ENCODE data around the gene AP5S1. TPM values are rescaled to one million over a fixed set of nuclear protein-coding genes. Genes with fewer than 3 reads are reported as not detected.

Gene AP5S1
- total and polyA plus RNA-seq, 9 of the 15 experiments (the other 6 are each of a cell fraction or from before 2014, with no cell fraction given): 2.6 to 8.8 (median 4.4) TPM

DNA sequence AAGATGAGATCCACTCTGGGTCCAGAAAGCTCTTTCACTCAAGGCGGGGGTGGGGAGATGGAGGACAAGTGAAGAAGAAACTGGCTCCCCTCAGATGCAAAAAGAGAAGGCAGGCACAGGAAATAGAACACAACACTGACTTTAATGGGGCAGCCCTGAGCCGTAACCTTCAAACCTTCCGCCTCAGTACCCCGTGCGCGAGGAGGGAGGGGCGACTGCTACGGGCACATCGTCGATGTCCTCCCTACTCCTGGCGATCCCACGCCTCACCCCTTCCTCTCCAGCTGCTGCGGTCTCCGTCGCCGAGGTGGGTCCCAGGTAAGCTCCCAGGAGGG lies 43.0 kb upstream of the AP5S1 start:
- CTCF ChIA-PET (ENCODE audit: low intra/inter-chr PET ratio): no interaction called here

More for the DNA sequence above, 43.0 kb upstream of the AP5S1 start:
- no peak for ATAC-seq
- no TSS peak for BruUV-seq (replicated peaks)
- Histone ChIP-seq H2AFZ (ENCODE audit: low read depth, low read length) (no peak overlapping the region), H3K27ac (ENCODE audit: extremely low read depth, low read depth, low read length) (no peak overlapping the region), H3K9ac (ENCODE audit: insufficient read depth in 1 of 2, low read depth in 2 of 2, low read length in 2 of 2) (no peak overlapping the region), H3K9me1 (ENCODE audit: control insufficient read depth, insufficient read depth, low read length) (no peaks in the 10 kb centered on the region), H3K4me3 (no peak overlapping the region), H3K79me2 (ENCODE audit: control insufficient read depth, insufficient read depth, low read length) (no peaks in the 10 kb centered on the region), H3K36me3 (ENCODE audit: control insufficient read depth, insufficient read depth, low read length) (no peaks in the 10 kb centered on the region), H3K27me3 (ENCODE audit: control insufficient read depth in 2 of 2, insufficient read depth in 2 of 2, low read length in 2 of 2) (no peaks in the 10 kb centered on the region), H4K20me1 (replicated peaks; ENCODE audit: control insufficient read depth, insufficient read depth, low read length) (no peaks in the 10 kb centered on the region), H3K4me1 (replicated peaks in 1 of 2; ENCODE audit: control insufficient read depth in 2 of 2, insufficient read depth in 2 of 2, low read length in 2 of 2) (peaks cover 0 to 25% of the 10 kb centered on the region in 2 experiments; a peak in 2 of 5 replicates), H3K9me3 (replicated peaks; ENCODE audit: control insufficient read depth, insufficient read depth, low read depth, low read length) (no peaks in the 10 kb centered on the region), H3K4me2 (ENCODE audit: insufficient read depth, low read length) (no peak overlapping the region)
- POLR2A ChIA-PET: no interaction called here
- TF ChIP-seq ZNF212 (CRISPR knock-in tag; IDR thresholded peaks at IDR 0.05): no peak
- TF ChIP-seq ZNF589 (CRISPR knock-in tag; IDR thresholded peaks at IDR 0.05; ENCODE audit: low read depth): no peak
- no peak for TF ChIP-seq COPS2 (conservative IDR thresholded peaks at IDR 0.05)
- TF ChIP-seq ZNF253 (CRISPR knock-in tag; conservative IDR thresholded peaks at IDR 0.05): no peak
- no peak for TF ChIP-seq HMGN3 (IDR thresholded peaks at IDR 0.05; ENCODE audit: borderline replicate concordance, extremely low read depth, insufficient read length, low read depth, low read length)
- TF ChIP-seq, protein P1, sequence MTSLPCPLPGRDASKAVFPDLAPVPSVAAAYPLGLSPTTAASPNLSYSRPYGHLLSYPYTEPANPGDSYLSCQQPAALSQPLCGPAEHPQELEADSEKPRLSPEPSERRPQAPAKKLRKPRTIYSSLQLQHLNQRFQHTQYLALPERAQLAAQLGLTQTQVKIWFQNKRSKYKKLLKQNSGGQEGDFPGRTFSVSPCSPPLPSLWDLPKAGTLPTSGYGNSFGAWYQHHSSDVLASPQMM (CRISPR knock-in tag; IDR thresholded peaks at IDR 0.05): no peak
- no peak for TF ChIP-seq PHB2 (IDR thresholded peaks at IDR 0.05; ENCODE audit: low read depth)
- no peak for TF ChIP-seq NEUROD1 (IDR thresholded peaks at IDR 0.05; ENCODE audit: borderline replicate concordance, low read depth, low read length, partially characterized antibody)
- no peak for TF ChIP-seq FOXM1 (IDR thresholded peaks at IDR 0.05; ENCODE audit: low read depth)
- no peak for TF ChIP-seq FOXM1 (CRISPR knock-in tag; IDR thresholded peaks at IDR 0.05; ENCODE audit: low read depth)
- no peak for TF ChIP-seq XRCC3 (IDR thresholded peaks at IDR 0.05)
- TF ChIP-seq SMARCE1 (IDR thresholded peaks at IDR 0.05): no peak
- 85% methylated on average over 4 of the region's 16 CpGs for WGBS (ENCODE audit: insufficient coverage, low coverage, missing lambda C conversion rate)
- no peak for FAIRE-seq
- in situ Hi-C loops (cut with MboI): no loop called here
- intact Hi-C loops (cut with micrococcal nuclease): no loop called here
- no peak for DNase-seq (ENCODE audit: extremely low read depth in 1 of 4, low spot score in 3 of 4)

All from K562 (cell line).